GM19099 (cell line): Measurements from ENCODE around the gene STUM.

ENCODE experiments used
- POLR2A ChIP-seq: IDR thresholded peaks from 3 replicates; pipeline ENCODE4 v1.6.1; 2011; ENCODE audit warnings: low read depth; ENCODE audit not compliant: insufficient read length; ENCODE audit errors: extremely low read depth

The STUM gene

GRCh38 chr1:226631229-226632000 is 82.9 kb downstream of the STUM start:
- no peak for TF ChIP-seq POLR2A

GRCh38 chr1:226632169-226632879 is 83.8 kb downstream of the STUM start:
- TF ChIP-seq POLR2A, result no peak

- no peak for TF ChIP-seq POLR2A
Measured at GRCh38 chr1:226632922-226633351, 84.4 kb downstream of the STUM start.

DNA sequence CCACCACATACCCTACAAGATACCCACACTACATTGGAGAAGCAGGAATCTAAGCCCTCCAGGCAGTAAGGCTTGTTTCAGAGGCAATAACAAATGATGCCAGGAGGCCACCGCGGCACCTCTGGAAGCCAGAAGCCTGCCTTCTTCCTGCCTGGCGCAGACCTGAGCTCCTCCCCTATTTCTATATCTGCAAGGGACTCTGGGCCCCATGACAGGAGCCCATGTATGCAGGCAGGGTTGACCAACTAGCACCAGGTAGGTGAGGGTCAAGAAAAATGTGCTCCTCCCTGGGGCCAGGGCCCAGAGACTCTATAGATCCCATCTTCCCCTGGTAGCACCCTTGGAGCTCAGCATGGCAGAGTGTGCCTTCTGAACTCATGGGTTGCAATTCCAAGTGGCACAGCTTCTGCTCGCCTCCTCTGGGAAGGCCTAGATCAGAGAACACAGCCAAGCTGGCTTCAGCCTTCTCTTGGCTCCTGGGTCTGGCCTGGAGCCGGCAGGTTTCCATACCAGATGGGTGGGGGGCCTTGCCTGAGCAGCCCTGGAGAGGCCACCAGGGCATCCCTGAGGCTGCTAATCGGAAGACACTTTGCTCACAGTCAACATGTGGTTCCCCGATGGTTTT is 85.1 kb downstream of the STUM start:
- no peak for TF ChIP-seq POLR2A

DNA sequence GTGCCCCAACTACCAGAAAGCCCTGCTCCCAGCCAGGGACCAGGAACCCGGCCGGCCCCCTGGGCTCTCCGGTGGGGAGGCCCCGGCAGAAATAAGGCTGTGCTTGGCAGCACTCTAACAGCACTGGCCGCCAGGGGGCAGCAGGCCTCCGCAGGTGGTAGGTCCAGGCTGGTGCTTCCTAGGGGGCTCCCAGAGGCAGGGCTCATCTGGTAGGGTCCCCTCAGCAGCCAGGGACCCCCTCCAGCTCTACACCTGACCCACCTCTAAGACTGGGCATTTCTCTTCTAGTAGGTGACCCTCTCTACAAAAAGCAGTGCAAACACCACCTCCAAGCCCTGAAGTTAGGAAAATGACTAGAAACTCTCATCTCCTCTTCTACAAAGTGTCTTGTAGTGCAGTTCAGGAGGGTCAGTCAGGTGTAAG is 85.6 kb downstream of the STUM start:
- no peak for TF ChIP-seq POLR2A

- TF ChIP-seq POLR2A, result no peak
Measured at GRCh38 chr1:226634611-226635246, 86.2 kb downstream of the STUM start.

- TF ChIP-seq POLR2A, result no peak
Measured at GRCh38 chr1:226635456-226635941, 86.9 kb downstream of the STUM start.

- TF ChIP-seq POLR2A, result no peak
Measured at GRCh38 chr1:226636847-226637096, 88.2 kb downstream of the STUM start.

GRCh38 chr1:226637147-226637935 is 88.8 kb downstream of the STUM start:
- TF ChIP-seq POLR2A, result no peak

DNA sequence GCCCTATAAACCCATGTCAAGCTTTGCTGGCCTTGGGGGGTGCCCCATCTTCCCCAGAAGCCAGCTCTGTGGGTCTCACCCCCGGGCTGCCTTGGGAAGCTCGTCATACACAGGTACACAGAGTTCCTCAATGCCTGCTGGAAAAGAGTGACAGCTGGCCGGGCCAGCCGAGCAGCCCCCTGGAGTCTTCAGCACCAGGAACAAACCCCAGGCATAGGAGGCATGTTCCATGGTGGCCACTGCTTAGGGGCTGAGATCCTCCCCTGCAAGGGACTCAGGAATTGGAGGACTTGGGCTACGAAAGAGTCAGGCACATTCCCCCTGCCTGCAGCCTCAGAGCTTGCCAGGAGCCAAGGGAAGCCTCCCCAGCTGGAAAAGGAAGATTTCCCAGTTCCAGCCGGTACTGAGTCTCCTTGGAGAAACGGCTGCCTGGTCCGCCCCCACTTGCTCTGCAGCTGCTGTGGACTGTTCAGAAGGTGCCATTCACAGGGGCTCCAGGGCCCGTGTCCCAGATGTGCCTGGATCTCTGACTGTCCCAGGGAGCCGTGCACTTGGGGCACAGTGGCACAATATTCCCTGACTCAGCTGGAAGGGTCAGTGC is 89.5 kb downstream of the STUM start:
- no peak for TF ChIP-seq POLR2A

- TF ChIP-seq POLR2A, result no peak
Measured at GRCh38 chr1:226638608-226639007, 90.0 kb downstream of the STUM start.

DNA sequence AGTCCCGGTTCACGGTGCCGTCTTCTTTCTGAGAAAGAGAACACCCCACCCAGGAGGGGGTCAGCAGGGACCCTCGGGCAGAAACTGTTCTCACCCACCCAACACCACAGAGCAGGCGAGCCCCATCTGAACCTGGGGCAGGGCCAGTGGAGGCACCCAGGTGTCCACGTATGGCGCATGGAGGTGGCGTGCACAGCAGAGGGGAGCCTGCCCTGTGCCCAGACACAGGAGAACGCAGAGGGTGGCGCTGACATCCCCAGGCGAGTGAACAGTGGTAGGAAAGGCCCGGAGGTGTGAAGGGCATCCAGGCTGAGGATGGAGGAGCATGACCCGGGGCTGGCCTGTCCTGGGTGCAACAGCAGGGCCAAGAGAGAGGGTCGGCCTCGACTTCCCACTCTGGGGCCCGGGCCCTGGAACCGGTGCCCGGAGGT is 91.1 kb downstream of the STUM start:
- TF ChIP-seq POLR2A, result no peak

DNA sequence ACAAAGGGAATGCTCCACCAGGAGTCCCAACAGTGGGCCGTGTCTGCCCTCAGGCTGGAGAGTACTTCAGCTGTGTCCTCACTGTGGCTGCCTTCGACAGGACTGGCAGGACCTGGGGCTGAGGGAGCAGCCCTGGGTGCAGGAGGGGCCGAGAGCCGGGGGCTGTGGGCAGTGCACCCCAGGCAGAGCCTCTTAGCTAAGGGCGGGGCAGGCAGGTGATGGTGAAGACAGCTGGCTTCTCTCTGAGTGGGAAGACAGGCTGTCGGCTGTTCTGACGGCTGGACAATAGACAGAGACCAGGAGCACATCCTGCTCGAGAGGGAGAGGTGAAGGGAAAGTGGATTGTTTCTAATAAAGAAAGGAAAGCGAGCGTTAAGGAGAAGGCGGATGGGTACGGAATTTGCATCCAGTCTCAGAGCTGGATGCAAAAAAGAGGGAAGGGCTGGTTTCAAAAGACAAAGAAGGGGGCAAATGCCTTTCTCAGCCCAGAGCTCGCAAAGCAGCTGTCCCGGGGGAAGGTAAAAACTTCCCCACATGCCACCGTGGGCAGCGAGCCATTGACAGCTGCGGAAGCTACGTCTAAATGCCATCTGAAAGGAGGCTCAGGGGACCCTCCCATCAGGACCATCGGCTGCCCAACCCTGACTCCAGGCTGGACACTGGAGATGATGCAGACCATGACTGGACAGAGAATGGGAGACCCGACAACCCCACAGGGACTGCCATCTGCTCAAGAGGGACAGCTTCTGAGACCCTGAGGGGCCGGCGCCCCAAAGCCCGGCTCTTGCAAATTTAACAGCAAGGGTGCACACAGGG is 92.0 kb downstream of the STUM start:
- no peak for TF ChIP-seq POLR2A
